RWPE2 (cell line): ENCODE measurements around the gene HNRNPA3.

Source experiments
- ATAC-seq: fragments of 200-7000 bp; cut with Tn5 transposase; 3 replicates; pipeline ENCODE4 v1.9.1; 2021; ENCODE audit warnings: low read depth
- DNase-seq: peaks from one replicate; pipeline ENCODE4 v3.0.0-alpha.2; 2020; ENCODE audit warnings: low spot score
- H3K27ac ChIP-seq: fragments of 450-650 bp; 2 replicates; pipeline ENCODE4 v1.5.1; 2017; ENCODE audit warnings: mild to moderate bottlenecking; ENCODE audit not compliant: poor library complexity, severe bottlenecking
- H3K27me3 ChIP-seq: fragments of 250-450 bp; sonication (Bioruptor Pico); 2 replicates; pipeline ENCODE4 v1.5.1; 2021; ENCODE audit warnings: mild to moderate bottlenecking, moderate library complexity; ENCODE audit not compliant: insufficient read depth, poor library complexity, severe bottlenecking
- H3K36me3 ChIP-seq: fragments of 250-450 bp; sonication (Bioruptor Pico); 2 replicates; pipeline ENCODE4 v1.5.1; 2020; ENCODE audit warnings: low read depth, mild to moderate bottlenecking, moderate library complexity
- H3K4me1 ChIP-seq: fragments of 250-450 bp; sonication (Bioruptor Pico); 2 replicates; pipeline ENCODE4 v1.5.1; 2021; ENCODE audit warnings: mild to moderate bottlenecking, moderate library complexity; ENCODE audit not compliant: insufficient read depth, poor library complexity, severe bottlenecking
- H3K4me3 ChIP-seq: fragments of 250-450 bp; sonication (Bioruptor Pico); 2 replicates; pipeline ENCODE4 v1.5.1; 2021; ENCODE audit warnings: mild to moderate bottlenecking, moderate library complexity; ENCODE audit not compliant: severe bottlenecking
- H3K9me3 ChIP-seq: fragments of 250-450 bp; sonication (Bioruptor Pico); 2 replicates; pipeline ENCODE4 v1.5.1; 2021; ENCODE audit warnings: mild to moderate bottlenecking, moderate library complexity; ENCODE audit not compliant: severe bottlenecking
- TF ChIP-seq, protein P1 (sequence below): fragments of 450-650 bp; IDR thresholded peaks from one replicate; pipeline ENCODE4 v1.5.1; 2017; ENCODE audit warnings: mild to moderate bottlenecking, moderate library complexity; ENCODE audit not compliant: poor library complexity, severe bottlenecking

Gene HNRNPA3

DNA sequence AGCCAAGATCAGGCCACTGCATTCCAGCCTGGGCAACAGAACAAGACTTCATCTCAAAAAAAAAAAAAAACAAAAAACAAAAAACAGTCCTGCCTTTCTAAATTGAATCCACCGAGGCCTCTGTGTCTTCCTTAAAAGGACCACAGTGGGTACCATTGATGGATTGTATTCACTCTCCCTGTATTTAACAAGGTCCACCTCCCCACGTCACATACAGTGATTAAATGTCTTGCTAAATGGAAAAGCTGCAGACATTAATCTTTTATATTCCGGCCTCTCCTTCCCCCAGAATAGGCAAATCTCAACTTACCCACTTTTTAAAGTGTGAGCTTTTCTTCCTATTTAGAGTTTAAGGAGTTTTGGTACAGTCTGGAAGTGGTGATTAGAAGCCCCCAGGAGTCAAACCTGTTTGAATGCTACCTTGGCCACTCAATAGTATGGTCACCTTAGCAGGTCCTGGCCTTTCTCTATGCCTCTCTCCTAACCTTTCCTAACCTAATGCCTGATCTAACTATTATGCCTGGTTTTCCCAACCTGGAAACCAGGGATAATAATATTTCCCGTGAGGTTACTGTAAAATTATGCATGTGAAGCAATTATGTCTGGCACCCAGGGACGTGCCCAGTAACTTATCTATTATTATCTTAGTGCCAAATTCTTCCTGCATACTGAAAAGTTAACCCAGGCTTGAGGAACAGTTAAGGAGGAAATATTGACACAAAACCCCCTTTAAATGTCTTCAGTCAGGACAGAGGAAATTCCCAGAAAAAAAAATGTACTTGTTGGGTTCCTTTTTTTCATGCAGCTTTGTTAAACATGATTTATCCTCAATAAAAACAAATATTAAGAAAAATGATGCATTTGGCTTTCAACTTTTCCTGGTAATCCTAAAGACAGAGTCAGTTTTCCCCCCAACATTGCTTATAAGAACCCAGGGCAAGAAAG lies 48.8 kb downstream of the HNRNPA3 start:
- Histone ChIP-seq H3K4me3 (peak overlapping the region; percentile 90), H3K9me3 (no peaks in the 10 kb centered on the region), H3K27me3 (no peaks in the 10 kb centered on the region), H3K27ac (peak overlapping the region; percentile 90), H3K36me3 (peaks cover 45% of the 10 kb centered on the region), H3K4me1 (peaks cover 35% of the 10 kb centered on the region)
- DNase-seq (no peak), ATAC-seq (no peak)
- TF ChIP-seq, protein P1, sequence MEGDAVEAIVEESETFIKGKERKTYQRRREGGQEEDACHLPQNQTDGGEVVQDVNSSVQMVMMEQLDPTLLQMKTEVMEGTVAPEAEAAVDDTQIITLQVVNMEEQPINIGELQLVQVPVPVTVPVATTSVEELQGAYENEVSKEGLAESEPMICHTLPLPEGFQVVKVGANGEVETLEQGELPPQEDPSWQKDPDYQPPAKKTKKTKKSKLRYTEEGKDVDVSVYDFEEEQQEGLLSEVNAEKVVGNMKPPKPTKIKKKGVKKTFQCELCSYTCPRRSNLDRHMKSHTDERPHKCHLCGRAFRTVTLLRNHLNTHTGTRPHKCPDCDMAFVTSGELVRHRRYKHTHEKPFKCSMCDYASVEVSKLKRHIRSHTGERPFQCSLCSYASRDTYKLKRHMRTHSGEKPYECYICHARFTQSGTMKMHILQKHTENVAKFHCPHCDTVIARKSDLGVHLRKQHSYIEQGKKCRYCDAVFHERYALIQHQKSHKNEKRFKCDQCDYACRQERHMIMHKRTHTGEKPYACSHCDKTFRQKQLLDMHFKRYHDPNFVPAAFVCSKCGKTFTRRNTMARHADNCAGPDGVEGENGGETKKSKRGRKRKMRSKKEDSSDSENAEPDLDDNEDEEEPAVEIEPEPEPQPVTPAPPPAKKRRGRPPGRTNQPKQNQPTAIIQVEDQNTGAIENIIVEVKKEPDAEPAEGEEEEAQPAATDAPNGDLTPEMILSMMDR, result no peak

DNA sequence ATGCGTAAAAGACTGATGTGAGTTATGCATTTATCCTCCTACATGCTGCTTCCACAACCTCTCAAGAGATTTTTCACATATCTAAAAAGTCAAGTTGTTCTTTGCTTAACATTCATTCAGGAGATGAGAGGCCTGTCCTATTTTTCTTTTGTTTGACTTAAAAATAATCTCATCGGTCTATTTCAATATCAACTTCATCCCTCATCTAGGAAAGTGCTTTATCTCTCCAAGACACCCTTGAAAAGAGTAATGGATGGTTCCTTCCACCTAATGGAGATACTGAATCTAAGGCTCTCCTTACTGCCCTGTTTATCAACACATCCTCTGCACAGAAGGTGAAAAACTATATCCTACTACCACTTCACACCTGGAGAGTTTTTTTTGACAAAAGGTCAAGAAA lies 49.5 kb downstream of the HNRNPA3 start:
- H3K4me1 ChIP-seq, result peaks cover 35% of the 10 kb centered on the region
- H3K36me3 ChIP-seq, result peaks cover 45% of the 10 kb centered on the region
- no peak for DNase-seq
- ATAC-seq, result no peak
- peak overlapping the region; percentile 90 for H3K4me3 ChIP-seq
- no peaks in the 10 kb centered on the region for H3K9me3 ChIP-seq
- TF ChIP-seq, protein P1, result no peak
- peak overlapping the region; percentile 90 for H3K27ac ChIP-seq
- no peaks in the 10 kb centered on the region for H3K27me3 ChIP-seq

DNA sequence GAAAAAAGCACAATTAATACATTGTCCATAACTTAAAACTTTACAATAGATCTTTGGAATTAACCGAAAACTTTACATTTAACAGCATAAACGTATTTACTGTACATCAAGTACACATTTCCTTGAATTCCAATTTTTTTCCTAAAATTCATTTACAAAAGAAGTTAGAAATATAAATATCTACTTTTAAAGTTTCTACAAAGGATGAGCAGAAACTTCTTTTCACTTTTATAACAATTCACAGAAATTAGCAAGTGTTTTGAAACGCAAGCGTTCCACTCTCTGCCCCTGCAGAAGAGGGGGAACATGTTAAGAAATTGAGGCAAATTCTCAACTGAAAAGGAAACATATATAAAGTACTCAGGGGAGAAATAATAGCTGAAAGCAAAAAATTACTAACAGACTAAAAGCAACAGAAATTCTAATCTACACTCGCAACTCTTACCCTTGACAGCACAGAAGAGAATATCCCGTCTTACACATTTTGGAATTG lies 50.4 kb downstream of the HNRNPA3 start:
- no peak for DNase-seq
- Histone ChIP-seq H3K4me1 (peaks cover 27% of the 10 kb centered on the region), H3K9me3 (no peaks in the 10 kb centered on the region), H3K36me3 (peaks cover 36% of the 10 kb centered on the region), H3K27ac (peak overlapping the region; percentile 90), H3K27me3 (no peaks in the 10 kb centered on the region), H3K4me3 (peak overlapping the region; percentile 90)
- no peak for ATAC-seq
- TF ChIP-seq, protein P1, result no peak

DNA sequence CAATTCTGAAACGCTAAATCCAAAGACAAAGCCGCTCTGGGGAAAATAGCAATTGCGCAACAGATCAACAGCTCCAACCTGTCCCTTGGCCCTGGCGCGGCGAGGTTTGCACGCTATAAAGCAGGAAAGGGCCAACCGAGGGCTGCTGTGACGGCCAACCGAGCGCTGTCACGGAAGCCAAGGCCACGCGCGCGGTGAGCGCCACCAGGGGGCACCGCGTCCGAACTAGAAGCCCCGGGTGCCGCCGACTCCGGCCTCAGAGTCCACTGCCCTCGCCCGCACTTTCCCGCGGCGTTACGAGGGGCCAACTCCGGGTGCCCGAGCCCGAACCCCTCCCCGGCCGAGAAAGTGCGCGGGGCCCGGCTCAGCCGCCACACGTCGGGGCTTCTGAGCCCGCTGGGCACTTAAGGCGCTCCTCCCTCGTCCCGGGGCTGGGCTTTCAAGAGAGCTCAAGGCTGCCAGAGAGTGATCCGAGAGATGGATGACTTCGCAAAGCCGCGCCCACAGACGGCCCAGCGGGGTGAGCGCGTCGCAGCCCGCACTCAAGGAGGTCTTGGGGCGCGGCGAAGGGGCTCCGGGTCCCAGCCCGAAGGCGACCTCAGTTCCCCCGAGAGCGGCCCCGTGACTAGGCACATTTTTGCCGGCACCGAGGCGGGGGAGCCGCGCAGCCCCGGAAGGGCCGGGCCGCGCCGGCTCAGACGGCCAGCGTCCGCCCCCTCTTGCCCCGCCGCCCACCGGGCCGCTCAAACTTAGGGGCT lies 51.0 kb downstream of the HNRNPA3 start:
- Histone ChIP-seq H3K4me1 (peaks cover 25% of the 10 kb centered on the region), H3K27ac (peak overlapping the region; percentile 90), H3K27me3 (no peaks in the 10 kb centered on the region), H3K4me3 (peak overlapping the region; percentile 90), H3K36me3 (peaks cover 30% of the 10 kb centered on the region), H3K9me3 (no peaks in the 10 kb centered on the region)
- DNase-seq (peak; percentile 97), ATAC-seq (peak; percentile 63)
- TF ChIP-seq, protein P1, result peak; percentile 93
